Measurements from ENCODE around the gene TMEM117. TPM values are rescaled to one million over a fixed set of nuclear protein-coding genes. Genes with fewer than 3 reads are reported as not detected.

Gene TMEM117
- total RNA-seq, 2 donors from 2014 or later, result 0.79 to 1.4 TPM

GRCh38 chr12:43898474-43898873 is 62.6 kb downstream of the TMEM117 start:
- no peak overlapping the region for H3K9ac ChIP-seq (ENCODE audit: extremely low read depth, low read length, poor library complexity, severe bottlenecking)
- Mint-ChIP-seq H3K9me3 (no peaks in the 10 kb centered on the region), H3K4me1 (peaks cover 3% of the 10 kb centered on the region), H3K27me3 (ENCODE audit: insufficient read depth) (no peaks in the 10 kb centered on the region), H3K27ac (no peak overlapping the region), H3K36me3 (ENCODE audit: low read depth) (no peaks in the 10 kb centered on the region), H3K4me3 (no peak overlapping the region)
- H3K9me3 ChIP-seq (ENCODE audit: control insufficient read depth, low read length), result no peaks in the 10 kb centered on the region
- H3K4me3 ChIP-seq (ENCODE audit: low read length), result no peak overlapping the region
- no peak for DNase-seq
- H3K4me1 ChIP-seq (ENCODE audit: control insufficient read depth, insufficient read depth, low read length), result no peaks in the 10 kb centered on the region
- no peak overlapping the region for H3K27ac ChIP-seq (ENCODE audit: low read depth, low read length)
- 89 to 93% methylated on average over 2 to 3 of the region's 3 CpGs for WGBS, 2 experiments (ENCODE audit: insufficient coverage in 1 of 2, insufficient read length in 1 of 2)
- H3K36me3 ChIP-seq (ENCODE audit: control insufficient read depth, insufficient read depth, low read length), result no peaks in the 10 kb centered on the region
- no peaks in the 10 kb centered on the region for H3K27me3 ChIP-seq (ENCODE audit: control insufficient read depth, insufficient read depth, low read length, poor library complexity, severe bottlenecking)
- TF ChIP-seq CTCF (conservative IDR thresholded peaks at IDR 0.05), result no peak

GRCh38 chr12:43899574-43899973 is 63.7 kb downstream of the TMEM117 start:
- no peaks in the 10 kb centered on the region for H3K27me3 ChIP-seq (ENCODE audit: control insufficient read depth, insufficient read depth, low read length, poor library complexity, severe bottlenecking)
- DNase-seq, result no peak
- Mint-ChIP-seq H3K9me3 (no peaks in the 10 kb centered on the region), H3K27ac (no peak overlapping the region), H3K36me3 (ENCODE audit: low read depth) (no peaks in the 10 kb centered on the region), H3K4me1 (peaks cover 3% of the 10 kb centered on the region), H3K27me3 (ENCODE audit: insufficient read depth) (no peaks in the 10 kb centered on the region), H3K4me3 (no peak overlapping the region)
- H3K4me3 ChIP-seq (ENCODE audit: low read length), result no peak overlapping the region
- no peak for TF ChIP-seq CTCF (conservative IDR thresholded peaks at IDR 0.05)
- no peaks in the 10 kb centered on the region for H3K36me3 ChIP-seq (ENCODE audit: control insufficient read depth, insufficient read depth, low read length)
- no peaks in the 10 kb centered on the region for H3K9me3 ChIP-seq (ENCODE audit: control insufficient read depth, low read length)
- no peak overlapping the region for H3K27ac ChIP-seq (ENCODE audit: low read depth, low read length)
- no peaks in the 10 kb centered on the region for H3K4me1 ChIP-seq (ENCODE audit: control insufficient read depth, insufficient read depth, low read length)
- H3K9ac ChIP-seq (ENCODE audit: extremely low read depth, low read length, poor library complexity, severe bottlenecking), result no peak overlapping the region

- H3K4me3 Mint-ChIP-seq, result no peak overlapping the region
- peaks cover 7% of the 10 kb centered on the region for H3K9me3 Mint-ChIP-seq
Observed at GRCh38 chr12:43903686-43904085, 67.8 kb downstream of the TMEM117 start.

More at GRCh38 chr12:43903686-43904085, 67.8 kb downstream of the TMEM117 start:
- Histone ChIP-seq H3K27ac (ENCODE audit: low read depth, low read length) (no peak overlapping the region), H3K36me3 (ENCODE audit: control insufficient read depth, insufficient read depth, low read length) (no peaks in the 10 kb centered on the region), H3K4me3 (ENCODE audit: low read length) (no peak overlapping the region), H3K9me3 (ENCODE audit: control insufficient read depth, low read length) (no peaks in the 10 kb centered on the region), H3K4me1 (ENCODE audit: control insufficient read depth, insufficient read depth, low read length) (no peaks in the 10 kb centered on the region), H3K27me3 (ENCODE audit: control insufficient read depth, insufficient read depth, low read length, poor library complexity, severe bottlenecking) (no peaks in the 10 kb centered on the region), H3K9ac (ENCODE audit: extremely low read depth, low read length, poor library complexity, severe bottlenecking) (no peak overlapping the region)
- Mint-ChIP-seq H3K36me3 (ENCODE audit: low read depth) (no peaks in the 10 kb centered on the region), H3K27me3 (ENCODE audit: insufficient read depth) (no peaks in the 10 kb centered on the region), H3K4me1 (peaks cover 3% of the 10 kb centered on the region), H3K27ac (no peak overlapping the region)
- DNase-seq, result no peak
- no peak for TF ChIP-seq CTCF (conservative IDR thresholded peaks at IDR 0.05)

Data from endodermal cell (in vitro differentiated cells).